Hepatocyte (in vitro differentiated cells): ENCODE measurements around the gene IL23R. TPM values are rescaled to one million over a fixed set of nuclear protein-coding genes. Genes with fewer than 3 reads are reported as not detected.

ENCODE experiments used
- DNase-seq: peaks from one replicate; pipeline ENCODE4 v3.0.0-alpha.2; 2016; ENCODE audit warnings: low spot score
- H2AFZ ChIP-seq: fragments of 200-600 bp; sonication (generic); 2 replicates; pipeline ENCODE4 v1.6.0; 2016; ENCODE audit warnings: antibody characterized with exemption, mild to moderate bottlenecking
- H3K27ac ChIP-seq: fragments of 200-600 bp; sonication (generic); 2 replicates; pipeline ENCODE4 v1.5.1; 2016; ENCODE audit warnings: mild to moderate bottlenecking
- H3K27me3 ChIP-seq: fragments of 200-600 bp; sonication (generic); 2 replicates; pipeline ENCODE4 v1.6.1; 2016
- H3K36me3 ChIP-seq: fragments of 200-600 bp; sonication (generic); replicated peaks from 2 replicates; pipeline ENCODE4 v1.5.1; 2016; ENCODE audit warnings: low read depth; ENCODE audit not compliant: insufficient read depth
- H3K4me1 ChIP-seq: fragments of 200-600 bp; sonication (generic); 2 replicates; pipeline ENCODE4 v1.5.1; 2016; ENCODE audit warnings: mild to moderate bottlenecking, moderate library complexity; ENCODE audit not compliant: insufficient read depth
- H3K4me2 ChIP-seq: fragments of 200-600 bp; sonication (generic); 2 replicates; pipeline ENCODE4 v1.6.0; 2016
- H3K4me3 ChIP-seq: fragments of 200-600 bp; sonication (generic); 2 replicates; pipeline ENCODE4 v1.5.1; 2016; ENCODE audit warnings: mild to moderate bottlenecking
- H3K79me2 ChIP-seq: fragments of 200-600 bp; sonication (generic); 2 replicates; pipeline ENCODE4 v1.6.0; 2017; ENCODE audit warnings: mild to moderate bottlenecking
- H3K9me2 ChIP-seq: fragments of 200-600 bp; sonication (generic); replicated peaks from 2 replicates; pipeline ENCODE4 v1.6.0; 2017; ENCODE audit warnings: mild to moderate bottlenecking; ENCODE audit not compliant: insufficient read depth
- H3K9me3 ChIP-seq: fragments of 200-600 bp; sonication (generic); 2 replicates; pipeline ENCODE4 v1.5.1; 2016; ENCODE audit warnings: low read depth, mild to moderate bottlenecking
- H4K20me1 ChIP-seq: fragments of 200-600 bp; sonication (generic); 2 replicates; pipeline ENCODE4 v1.6.0; 2016; ENCODE audit warnings: mild to moderate bottlenecking; ENCODE audit not compliant: insufficient read depth, poor library complexity, severe bottlenecking
- CTCF ChIP-seq: fragments of 200-600 bp; sonication (generic); IDR thresholded peaks from 2 replicates; pipeline ENCODE4 v1.5.1; 2016; ENCODE audit warnings: antibody characterized with exemption, mild to moderate bottlenecking; ENCODE audit not compliant: poor library complexity
- EZH2 ChIP-seq: fragments of 200-600 bp; sonication (generic); IDR thresholded peaks from 2 replicates; pipeline ENCODE4 v1.6.1; 2016; ENCODE audit warnings: antibody characterized with exemption, mild to moderate bottlenecking, borderline replicate concordance
- EZH2phosphoT487 ChIP-seq: fragments of 200-600 bp; sonication (generic); IDR thresholded peaks from one replicate; pipeline ENCODE4 v1.6.1; 2018; ENCODE audit warnings: antibody characterized with exemption, mild to moderate bottlenecking, low read depth, moderate library complexity; ENCODE audit not compliant: unreplicated experiment, severe bottlenecking
- WGBS: methylation state at CpG from one replicate; pipeline ENCODE4 v1.1.6; 2016; ENCODE audit warnings: low lambda C conversion rate; ENCODE audit errors: missing lambda C conversion rate; 5-methylcytosine and 5-hydroxymethylcytosine counted together
- polyA plus RNA-seq: library from polyadenylated mRNA; unstranded; fragments of >200 nt; fragmentation: Nextera tagmentation; extraction: Ambion mirVana; gene quantifications from 2 replicates; pipeline ENCODE4 v1.2.1, GENCODE V29; 2016
- total RNA-seq: library from RNA; depleted of rRNA; stranded (reverse); fragments of >200 nt; gene quantifications from 2 replicates; pipeline ENCODE4 v1.2.3, GENCODE V29; 2014

Gene IL23R
- total and polyA plus RNA-seq, 2 experiments from 2014 or later, result 0.20 TPM; not detected in 1

- Histone ChIP-seq H3K4me3 (no peak overlapping the region), H3K4me2 (no peak overlapping the region), H2AFZ (no peak overlapping the region), H3K9me3 (no peaks in the 10 kb centered on the region), H3K27me3 (no peaks in the 10 kb centered on the region), H3K4me1 (no peaks in the 10 kb centered on the region), H4K20me1 (no peaks in the 10 kb centered on the region), H3K9me2 (no peaks in the 10 kb centered on the region), H3K79me2 (no peaks in the 10 kb centered on the region), H3K27ac (no peak overlapping the region), H3K36me3 (no peaks in the 10 kb centered on the region)
- no peak for DNase-seq
- 53% methylated on average over 1 of the region's 1 CpG for WGBS
- TF ChIP-seq EZH2, result no peak
- TF ChIP-seq EZH2phosphoT487, result no peak
These were observed 75.0 kb downstream of the IL23R start for GRCh38 chr1:67241200-67241746.

GRCh38 chr1:67242016-67242415, 75.8 kb downstream of the IL23R start:
- no peak overlapping the region for H3K27ac ChIP-seq
- H3K9me2 ChIP-seq, result no peaks in the 10 kb centered on the region
- H3K9me3 ChIP-seq, result no peaks in the 10 kb centered on the region
- no peaks in the 10 kb centered on the region for H3K36me3 ChIP-seq
- no peaks in the 10 kb centered on the region for H4K20me1 ChIP-seq
- TF ChIP-seq EZH2, result no peak
- no peak for TF ChIP-seq EZH2phosphoT487
- no peak for TF ChIP-seq CTCF
- H3K4me2 ChIP-seq, result no peak overlapping the region
- no peaks in the 10 kb centered on the region for H3K4me1 ChIP-seq
- DNase-seq, result no peak
- no peaks in the 10 kb centered on the region for H3K27me3 ChIP-seq
- H3K79me2 ChIP-seq, result no peaks in the 10 kb centered on the region
- no peak overlapping the region for H3K4me3 ChIP-seq
- no peak overlapping the region for H2AFZ ChIP-seq

DNA sequence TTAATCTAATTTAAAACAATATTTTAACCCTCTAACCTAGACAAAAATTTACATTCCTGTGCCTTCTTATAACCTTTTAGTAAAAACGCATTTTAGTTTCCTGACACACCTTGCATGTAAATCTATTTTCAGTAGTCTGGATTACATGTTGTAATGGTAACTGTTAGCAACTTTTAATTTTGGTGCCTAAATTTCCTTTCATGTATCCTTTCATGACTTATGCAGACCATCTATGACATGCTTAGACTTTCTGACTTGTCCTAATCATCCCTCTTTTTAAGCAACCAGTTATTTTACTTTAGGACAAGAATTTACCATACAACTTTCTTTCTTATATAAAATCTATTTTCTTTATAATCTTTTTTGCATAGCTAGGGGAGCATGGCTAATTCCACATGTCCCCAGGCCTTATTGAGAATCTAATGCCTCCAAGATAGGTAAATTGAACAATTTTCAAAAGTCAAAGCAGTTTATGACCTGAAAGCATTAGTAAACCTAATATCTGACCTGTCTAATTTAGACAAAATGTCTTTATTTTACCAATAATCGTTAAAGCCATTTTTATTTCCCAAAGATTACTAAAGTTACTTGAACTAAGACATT, 83.9 kb downstream of the IL23R start:
- no peaks in the 10 kb centered on the region for H3K36me3 ChIP-seq
- H3K4me3 ChIP-seq, result no peak overlapping the region
- no peak overlapping the region for H3K4me2 ChIP-seq
- H3K9me3 ChIP-seq, result peaks cover 8% of the 10 kb centered on the region
- H3K27ac ChIP-seq, result no peak overlapping the region
- no peak for DNase-seq
- H3K27me3 ChIP-seq, result no peaks in the 10 kb centered on the region
- no peaks in the 10 kb centered on the region for H4K20me1 ChIP-seq
- no peaks in the 10 kb centered on the region for H3K79me2 ChIP-seq
- H3K9me2 ChIP-seq, result no peaks in the 10 kb centered on the region
- no peak overlapping the region for H2AFZ ChIP-seq
- TF ChIP-seq EZH2, result no peak
- no peak for TF ChIP-seq EZH2phosphoT487
- no peak for TF ChIP-seq CTCF
- H3K4me1 ChIP-seq, result no peaks in the 10 kb centered on the region
- WGBS, result 73% methylated on average over 2 of the region's 2 CpGs

GRCh38 chr1:67256291-67257172, 90.3 kb downstream of the IL23R start:
- H3K27ac ChIP-seq, result no peak overlapping the region
- no peaks in the 10 kb centered on the region for H4K20me1 ChIP-seq
- H3K4me3 ChIP-seq, result no peak overlapping the region
- H3K27me3 ChIP-seq, result no peaks in the 10 kb centered on the region
- DNase-seq, result no peak
- no peaks in the 10 kb centered on the region for H3K79me2 ChIP-seq
- TF ChIP-seq CTCF (no peak), EZH2phosphoT487 (no peak)
- no peak overlapping the region for H2AFZ ChIP-seq
- H3K4me1 ChIP-seq, result no peaks in the 10 kb centered on the region
- no peaks in the 10 kb centered on the region for H3K9me3 ChIP-seq
- H3K9me2 ChIP-seq, result no peaks in the 10 kb centered on the region
- H3K36me3 ChIP-seq, result no peaks in the 10 kb centered on the region
- no peak overlapping the region for H3K4me2 ChIP-seq
- 57% methylated on average over 2 of the region's 2 CpGs for WGBS
